Endodermal cell (in vitro differentiated cells): ENCODE results near the gene MARK1. TPM values are rescaled to one million over a fixed set of nuclear protein-coding genes. Genes with fewer than 3 reads are reported as not detected.

ENCODE experiments used
- DNase-seq: peaks from one replicate; pipeline ENCODE4 v3.0.0-alpha.2; 2017
- H3K27ac ChIP-seq: 2 replicates; pipeline ENCODE4 v1.5.1; 2013; ENCODE audit warnings: mild to moderate bottlenecking, low read depth, low read length, moderate library complexity
- H3K27me3 ChIP-seq: 2 replicates; pipeline ENCODE4 v1.6.1; 2013; ENCODE audit warnings: mild to moderate bottlenecking, low read length, moderate library complexity; ENCODE audit not compliant: insufficient read depth, control insufficient read depth, poor library complexity, severe bottlenecking
- H3K36me3 ChIP-seq: 2 replicates; pipeline ENCODE4 v1.7.0; 2013; ENCODE audit warnings: mild to moderate bottlenecking, low read length, moderate library complexity; ENCODE audit not compliant: control insufficient read depth, insufficient read depth
- H3K4me1 ChIP-seq: one replicate; pipeline ENCODE4 v1.7.0; 2013; ENCODE audit warnings: low read length; ENCODE audit not compliant: control insufficient read depth, insufficient read depth
- H3K4me3 ChIP-seq: 2 replicates; pipeline ENCODE4 v1.5.1; 2013; ENCODE audit warnings: mild to moderate bottlenecking, low read length, moderate library complexity
- H3K9ac ChIP-seq: 2 replicates; pipeline ENCODE4 v1.6.1; 2013; ENCODE audit warnings: mild to moderate bottlenecking, low read length, moderate library complexity; ENCODE audit not compliant: poor library complexity, severe bottlenecking; ENCODE audit errors: extremely low read depth
- H3K9me3 ChIP-seq: 2 replicates; pipeline ENCODE4 v1.6.1; 2013; ENCODE audit warnings: mild to moderate bottlenecking, low read length, moderate library complexity; ENCODE audit not compliant: control insufficient read depth
- H3K27ac Mint-ChIP-seq: 2 replicates; pipeline ENCODE4 v1.8.0; 2020; ENCODE audit warnings: mixed read lengths
- H3K27me3 Mint-ChIP-seq: 2 replicates; pipeline ENCODE4 v1.8.0; 2021; ENCODE audit warnings: mild to moderate bottlenecking, mixed read lengths; ENCODE audit not compliant: insufficient read depth
- H3K36me3 Mint-ChIP-seq: 2 replicates; pipeline ENCODE4 v1.8.0; 2020; ENCODE audit warnings: low read depth, mixed read lengths
- H3K4me1 Mint-ChIP-seq: 2 replicates; pipeline ENCODE4 v1.8.0; 2020; ENCODE audit warnings: mixed read lengths
- H3K4me3 Mint-ChIP-seq: 2 replicates; pipeline ENCODE4 v1.8.0; 2020; ENCODE audit warnings: mild to moderate bottlenecking, moderate library complexity, mixed read lengths
- H3K9me3 Mint-ChIP-seq: 2 replicates; pipeline ENCODE4 v1.8.0; 2020; ENCODE audit warnings: mild to moderate bottlenecking, mixed read lengths
- WGBS, 2 experiments: methylation state at CpG; one replicate each; pipeline versions ENCODE4 v1.1.5 to v1.1.7; 2013; ENCODE audit warnings: missing lambda C conversion rate in 2 of 2, mixed read lengths in 1 of 2; ENCODE audit not compliant: insufficient coverage in 1 of 2, insufficient read length in 1 of 2; 5-methylcytosine and 5-hydroxymethylcytosine counted together
- total RNA-seq, 2 donors: library from RNA; stranded (reverse); fragmentation: NEBNext Ultra II Directional in 1 of 2; extraction: Animal tissue kit (Norgen Biotek cat#: 25700) in 1 of 2; gene quantifications; 2 replicates in 1 of 2; 3 replicates in 1 of 2; pipeline ENCODE4 v1.2.1, GENCODE V29; 2021
- TF ChIP-seq, protein P1 (sequence below): fragments of 200-600 bp; sonication (generic); conservative IDR thresholded peaks from 2 replicates; pipeline ENCODE4 v1.5.0; 2021; ENCODE audit warnings: antibody characterized with exemption, mild to moderate bottlenecking

MARK1 gene
- total RNA-seq, 2 donors from 2014 or later = 8.8 to 12.6 TPM

DNA sequence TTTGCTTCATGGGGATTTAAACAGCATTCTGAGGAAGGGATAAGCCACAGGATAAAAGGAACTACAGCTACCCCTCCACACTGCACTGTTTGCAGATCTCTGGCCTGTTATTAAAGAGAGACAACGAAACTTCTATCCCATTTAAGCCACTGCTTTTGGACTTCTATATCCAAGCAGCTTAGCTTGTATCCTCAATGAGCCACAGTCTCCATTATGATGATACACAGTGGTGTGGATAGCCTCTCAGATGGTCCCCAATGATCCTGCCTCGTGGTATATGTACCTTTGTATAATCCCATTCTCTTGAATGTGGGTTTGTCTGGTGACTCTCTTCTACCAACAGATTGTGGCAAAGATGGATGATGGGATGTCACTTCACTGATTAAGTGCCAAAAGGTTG, 36.0 kb upstream of the MARK1 start:
- Histone ChIP-seq H3K4me3 (no peak overlapping the region), H3K9me3 (no peaks in the 10 kb centered on the region), H3K27me3 (no peaks in the 10 kb centered on the region), H3K4me1 (no peaks in the 10 kb centered on the region), H3K27ac (no peak overlapping the region), H3K36me3 (no peaks in the 10 kb centered on the region), H3K9ac (no peak overlapping the region)
- H3K27me3 Mint-ChIP-seq = no peaks in the 10 kb centered on the region
- DNase-seq = no peak
- H3K27ac Mint-ChIP-seq = no peak overlapping the region
- H3K9me3 Mint-ChIP-seq = no peaks in the 10 kb centered on the region
- H3K4me3 Mint-ChIP-seq = no peak overlapping the region
- H3K4me1 Mint-ChIP-seq = peaks cover 6% of the 10 kb centered on the region
- H3K36me3 Mint-ChIP-seq = no peaks in the 10 kb centered on the region
- TF ChIP-seq, protein P1, sequence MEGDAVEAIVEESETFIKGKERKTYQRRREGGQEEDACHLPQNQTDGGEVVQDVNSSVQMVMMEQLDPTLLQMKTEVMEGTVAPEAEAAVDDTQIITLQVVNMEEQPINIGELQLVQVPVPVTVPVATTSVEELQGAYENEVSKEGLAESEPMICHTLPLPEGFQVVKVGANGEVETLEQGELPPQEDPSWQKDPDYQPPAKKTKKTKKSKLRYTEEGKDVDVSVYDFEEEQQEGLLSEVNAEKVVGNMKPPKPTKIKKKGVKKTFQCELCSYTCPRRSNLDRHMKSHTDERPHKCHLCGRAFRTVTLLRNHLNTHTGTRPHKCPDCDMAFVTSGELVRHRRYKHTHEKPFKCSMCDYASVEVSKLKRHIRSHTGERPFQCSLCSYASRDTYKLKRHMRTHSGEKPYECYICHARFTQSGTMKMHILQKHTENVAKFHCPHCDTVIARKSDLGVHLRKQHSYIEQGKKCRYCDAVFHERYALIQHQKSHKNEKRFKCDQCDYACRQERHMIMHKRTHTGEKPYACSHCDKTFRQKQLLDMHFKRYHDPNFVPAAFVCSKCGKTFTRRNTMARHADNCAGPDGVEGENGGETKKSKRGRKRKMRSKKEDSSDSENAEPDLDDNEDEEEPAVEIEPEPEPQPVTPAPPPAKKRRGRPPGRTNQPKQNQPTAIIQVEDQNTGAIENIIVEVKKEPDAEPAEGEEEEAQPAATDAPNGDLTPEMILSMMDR = no peak
- WGBS, 2 experiments = 80 to 93% methylated on average over 2 of the region's 2 CpGs

DNA sequence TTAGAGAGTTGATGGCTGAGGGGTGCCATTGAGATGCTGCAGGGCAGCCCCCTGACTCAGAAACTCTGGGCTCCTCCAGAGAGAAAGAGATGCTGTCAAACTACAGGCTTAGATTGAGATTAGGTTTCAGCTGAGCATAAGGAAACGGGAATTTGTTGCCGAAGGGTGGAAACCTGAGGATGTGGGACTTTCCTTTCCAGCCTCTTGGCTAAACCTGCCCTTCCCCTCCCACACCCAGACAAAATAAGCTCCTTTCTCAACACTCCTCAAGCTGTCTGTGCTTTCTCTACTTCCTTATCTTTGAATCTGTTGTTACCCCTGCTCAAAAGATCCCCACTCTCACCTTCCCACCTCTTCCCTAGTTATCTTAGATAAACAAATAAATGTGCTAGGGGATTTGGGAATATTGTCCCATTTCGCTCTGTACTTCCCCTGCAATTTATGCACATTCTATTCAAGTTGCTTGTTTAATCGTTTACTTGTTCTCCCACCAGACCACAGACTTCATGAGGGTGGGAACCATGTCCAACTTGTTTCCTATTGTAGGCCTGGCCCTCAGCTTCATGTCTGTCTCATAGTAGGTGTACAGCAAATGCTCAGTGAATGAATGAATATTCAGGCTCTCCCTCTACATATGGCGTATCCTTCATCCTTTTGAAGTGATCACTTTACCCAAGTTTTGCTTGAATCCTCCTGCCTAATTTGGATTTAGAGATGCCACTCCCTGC, 30.6 kb upstream of the MARK1 start:
- WGBS, 2 experiments = 62 to 73% methylated on average over 5 of the region's 5 CpGs
- H3K36me3 Mint-ChIP-seq = no peaks in the 10 kb centered on the region
- H3K4me3 ChIP-seq = no peak overlapping the region

DNA sequence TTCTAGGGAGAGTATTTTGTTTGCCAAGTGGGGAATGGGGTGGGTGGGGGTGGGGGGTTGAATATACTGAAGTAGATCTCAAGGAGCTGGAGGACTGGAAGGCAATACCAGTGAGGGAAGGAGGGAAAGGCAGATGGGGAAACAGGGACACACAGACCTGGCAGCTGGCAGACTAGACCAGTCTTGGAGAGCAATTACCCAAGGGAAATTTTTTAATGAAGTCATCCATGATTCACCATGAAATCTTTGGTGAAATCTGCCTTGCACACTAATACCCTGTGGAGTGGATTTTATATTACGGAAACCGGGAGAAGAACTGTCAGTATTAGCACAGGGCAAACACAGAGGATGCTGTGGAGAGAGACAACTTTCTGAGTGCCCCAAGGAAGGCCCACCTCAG, 29.7 kb upstream of the MARK1 start:
- H3K9ac ChIP-seq = no peak overlapping the region
- H3K9me3 ChIP-seq = no peaks in the 10 kb centered on the region
- WGBS, 2 experiments = 94 to 96% methylated on average over 2 of the region's 2 CpGs
- no peaks in the 10 kb centered on the region for H3K36me3 ChIP-seq
- Mint-ChIP-seq H3K27me3 (no peaks in the 10 kb centered on the region), H3K9me3 (no peaks in the 10 kb centered on the region), H3K4me1 (peaks cover 7% of the 10 kb centered on the region), H3K27ac (no peak overlapping the region), H3K36me3 (no peaks in the 10 kb centered on the region), H3K4me3 (no peak overlapping the region)
- no peak for DNase-seq
- H3K27ac ChIP-seq = no peak overlapping the region
- TF ChIP-seq, protein P1 = no peak
- no peaks in the 10 kb centered on the region for H3K27me3 ChIP-seq
- H3K4me1 ChIP-seq = no peaks in the 10 kb centered on the region
- no peak overlapping the region for H3K4me3 ChIP-seq

More for the DNA sequence above, 30.6 kb upstream of the MARK1 start:
- Histone ChIP-seq H3K36me3 (no peaks in the 10 kb centered on the region), H3K4me1 (no peaks in the 10 kb centered on the region), H3K9ac (no peak overlapping the region), H3K9me3 (no peaks in the 10 kb centered on the region), H3K27me3 (no peaks in the 10 kb centered on the region), H3K27ac (no peak overlapping the region)
- H3K4me1 Mint-ChIP-seq = peaks cover 7% of the 10 kb centered on the region
- no peak overlapping the region for H3K4me3 Mint-ChIP-seq
- no peak for DNase-seq
- H3K27me3 Mint-ChIP-seq = no peaks in the 10 kb centered on the region
- no peak overlapping the region for H3K27ac Mint-ChIP-seq
- TF ChIP-seq, protein P1 = no peak
- H3K9me3 Mint-ChIP-seq = no peaks in the 10 kb centered on the region
